ENCODE results near the gene FZD10.

DNA sequence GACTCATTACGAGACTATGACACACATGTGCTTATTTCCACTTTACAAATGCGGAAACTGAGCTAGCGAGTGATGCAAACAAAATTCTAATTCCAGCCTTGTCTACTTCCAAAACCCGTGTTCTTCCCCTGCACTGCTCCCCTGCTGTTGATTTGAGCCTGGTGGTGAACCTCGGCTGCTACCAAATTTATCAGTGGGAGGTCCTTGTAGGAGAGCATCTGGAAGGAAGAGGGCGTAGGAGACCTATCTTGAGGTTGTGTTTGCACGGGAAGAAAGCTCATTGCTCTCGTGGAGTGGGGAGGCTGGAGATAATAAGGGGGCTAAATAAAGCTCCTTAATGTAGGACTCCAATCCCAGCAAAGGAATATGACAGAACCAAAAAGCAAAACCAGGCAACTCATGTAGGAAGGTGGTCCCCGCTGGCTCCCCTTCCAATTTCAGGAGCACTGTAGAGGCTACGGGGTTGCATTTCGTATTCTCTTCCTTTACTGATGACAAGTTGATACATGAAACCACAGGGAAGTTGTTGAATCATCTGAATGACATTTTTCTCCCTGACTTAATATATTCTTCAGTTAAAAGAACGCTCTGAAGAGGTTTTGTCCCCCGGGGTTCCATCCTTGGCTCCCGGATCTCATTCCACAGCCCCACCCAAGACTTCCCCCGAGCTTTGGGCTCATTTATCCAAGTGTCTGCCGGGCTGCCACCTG, 52.6 kb downstream of the FZD10 start:
- TF ChIP-seq, protein P1, sequence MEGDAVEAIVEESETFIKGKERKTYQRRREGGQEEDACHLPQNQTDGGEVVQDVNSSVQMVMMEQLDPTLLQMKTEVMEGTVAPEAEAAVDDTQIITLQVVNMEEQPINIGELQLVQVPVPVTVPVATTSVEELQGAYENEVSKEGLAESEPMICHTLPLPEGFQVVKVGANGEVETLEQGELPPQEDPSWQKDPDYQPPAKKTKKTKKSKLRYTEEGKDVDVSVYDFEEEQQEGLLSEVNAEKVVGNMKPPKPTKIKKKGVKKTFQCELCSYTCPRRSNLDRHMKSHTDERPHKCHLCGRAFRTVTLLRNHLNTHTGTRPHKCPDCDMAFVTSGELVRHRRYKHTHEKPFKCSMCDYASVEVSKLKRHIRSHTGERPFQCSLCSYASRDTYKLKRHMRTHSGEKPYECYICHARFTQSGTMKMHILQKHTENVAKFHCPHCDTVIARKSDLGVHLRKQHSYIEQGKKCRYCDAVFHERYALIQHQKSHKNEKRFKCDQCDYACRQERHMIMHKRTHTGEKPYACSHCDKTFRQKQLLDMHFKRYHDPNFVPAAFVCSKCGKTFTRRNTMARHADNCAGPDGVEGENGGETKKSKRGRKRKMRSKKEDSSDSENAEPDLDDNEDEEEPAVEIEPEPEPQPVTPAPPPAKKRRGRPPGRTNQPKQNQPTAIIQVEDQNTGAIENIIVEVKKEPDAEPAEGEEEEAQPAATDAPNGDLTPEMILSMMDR (IDR thresholded peaks at IDR 0.05), result no peak
- TF ChIP-seq POLR2A (IDR thresholded peaks at IDR 0.05), result no peak

All from body of pancreas (tissue), 4 donors.